ENCODE data around the gene SPON1. TPM values are rescaled to one million over a fixed set of nuclear protein-coding genes. Genes with fewer than 3 reads are reported as not detected.

SPON1 gene
- total and polyA plus RNA-seq, 8 donors, result 0.83 to 17.5 (median 1.7) TPM

DNA sequence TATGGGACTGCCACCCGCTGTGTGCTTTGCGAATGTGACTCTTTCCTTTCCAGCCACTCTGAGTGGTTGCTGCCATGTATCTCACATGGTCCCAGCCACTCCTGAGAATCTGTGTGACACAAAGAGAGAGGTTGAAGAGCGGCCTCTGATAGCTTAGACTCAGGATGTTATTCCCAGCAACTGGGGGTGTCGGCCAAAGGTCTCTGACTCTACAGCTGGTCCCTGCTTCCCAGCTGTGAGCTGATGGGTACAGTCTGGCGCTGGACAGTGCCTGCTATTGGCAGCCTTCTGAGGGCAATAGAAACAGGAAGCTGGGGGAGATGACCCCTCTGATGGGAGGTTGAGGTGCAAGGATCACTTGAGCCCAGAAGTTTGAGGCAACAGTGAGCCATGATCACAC is 291.3 kb downstream of the SPON1 start:
- Histone ChIP-seq H3K36me3 (no peaks in the 10 kb centered on the region), H3K9me3 (no peaks in the 10 kb centered on the region), H3K27me3 (no peaks in the 10 kb centered on the region), H3K4me1 (no peaks in the 10 kb centered on the region), H3K27ac (no peak overlapping the region), H3K4me3 (no peak overlapping the region)
- intact Hi-C loops (cut with DNase I), result no loop called here
- no peak for ATAC-seq
- FAIRE-seq, result no peak
- DNase-seq, result no peak
- TF ChIP-seq, protein P1, sequence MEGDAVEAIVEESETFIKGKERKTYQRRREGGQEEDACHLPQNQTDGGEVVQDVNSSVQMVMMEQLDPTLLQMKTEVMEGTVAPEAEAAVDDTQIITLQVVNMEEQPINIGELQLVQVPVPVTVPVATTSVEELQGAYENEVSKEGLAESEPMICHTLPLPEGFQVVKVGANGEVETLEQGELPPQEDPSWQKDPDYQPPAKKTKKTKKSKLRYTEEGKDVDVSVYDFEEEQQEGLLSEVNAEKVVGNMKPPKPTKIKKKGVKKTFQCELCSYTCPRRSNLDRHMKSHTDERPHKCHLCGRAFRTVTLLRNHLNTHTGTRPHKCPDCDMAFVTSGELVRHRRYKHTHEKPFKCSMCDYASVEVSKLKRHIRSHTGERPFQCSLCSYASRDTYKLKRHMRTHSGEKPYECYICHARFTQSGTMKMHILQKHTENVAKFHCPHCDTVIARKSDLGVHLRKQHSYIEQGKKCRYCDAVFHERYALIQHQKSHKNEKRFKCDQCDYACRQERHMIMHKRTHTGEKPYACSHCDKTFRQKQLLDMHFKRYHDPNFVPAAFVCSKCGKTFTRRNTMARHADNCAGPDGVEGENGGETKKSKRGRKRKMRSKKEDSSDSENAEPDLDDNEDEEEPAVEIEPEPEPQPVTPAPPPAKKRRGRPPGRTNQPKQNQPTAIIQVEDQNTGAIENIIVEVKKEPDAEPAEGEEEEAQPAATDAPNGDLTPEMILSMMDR (IDR thresholded peaks at IDR 0.05), result no peak
- WGBS, 2 donors, result 75 to 80% methylated on average over 5 of the region's 5 CpGs

DNA sequence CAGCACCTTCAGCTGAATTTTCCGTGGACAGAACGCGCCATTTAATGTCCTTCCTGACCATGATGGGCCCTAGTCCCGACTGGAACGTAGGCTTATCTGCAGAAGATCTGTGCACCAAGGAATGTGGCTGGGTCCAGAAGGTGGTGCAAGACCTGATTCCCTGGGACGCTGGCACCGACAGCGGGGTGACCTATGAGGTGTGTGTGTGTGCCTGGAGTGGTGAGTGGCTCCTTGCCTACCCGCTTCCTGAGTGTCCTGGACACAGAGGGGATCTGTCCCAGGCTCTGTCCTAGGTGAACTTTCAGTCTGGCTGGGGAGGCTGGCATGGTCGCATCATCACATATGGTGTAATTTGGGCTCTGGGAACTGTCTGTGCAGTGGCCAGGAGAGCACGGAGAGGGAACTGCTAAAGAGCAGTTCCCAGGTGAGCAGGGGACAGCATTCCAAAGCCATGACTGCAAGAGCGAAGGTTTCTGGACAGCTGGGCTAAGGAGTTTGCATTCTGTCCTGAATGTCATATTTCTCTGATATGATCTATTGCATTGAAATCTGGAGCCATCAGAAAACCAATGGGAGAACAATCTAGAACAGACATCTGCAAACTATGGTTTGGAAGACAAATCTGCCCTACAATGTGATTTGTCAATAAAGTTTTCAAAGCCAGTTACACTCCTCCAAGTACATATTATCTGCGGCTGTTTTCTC is 292.2 kb downstream of the SPON1 start:
- WGBS, 2 donors, result 75 to 83% methylated on average over 13 of the region's 13 CpGs
- TF ChIP-seq, protein P1 (IDR thresholded peaks at IDR 0.05), result no peak
- no peak for FAIRE-seq
- no peaks in the 10 kb centered on the region for H3K27me3 ChIP-seq
- H3K9me3 ChIP-seq, result no peaks in the 10 kb centered on the region
- H3K4me3 ChIP-seq, result no peak overlapping the region
- H3K36me3 ChIP-seq, result no peaks in the 10 kb centered on the region
- intact Hi-C loops (cut with DNase I), result no loop called here
- H3K4me1 ChIP-seq, result no peaks in the 10 kb centered on the region
- no peak for ATAC-seq
- H3K27ac ChIP-seq, result no peak overlapping the region
- no peak for DNase-seq

DNA sequence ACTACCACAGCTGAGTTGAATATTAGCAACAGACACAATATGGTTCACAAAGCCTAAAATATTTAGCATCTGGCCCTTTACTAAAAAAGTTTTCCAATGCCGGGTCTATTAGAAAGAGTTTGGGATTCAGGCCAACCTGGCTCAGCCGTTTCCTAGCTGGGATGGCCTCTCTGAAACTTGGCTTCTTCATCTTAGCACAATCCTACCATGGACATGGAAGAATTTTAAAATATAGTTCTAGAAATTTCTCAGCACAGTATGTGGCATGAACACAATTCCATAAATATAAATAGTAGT is 292.7 kb downstream of the SPON1 start:
- Histone ChIP-seq H3K4me1 (no peaks in the 10 kb centered on the region), H3K27ac (no peak overlapping the region), H3K4me3 (no peak overlapping the region), H3K27me3 (no peaks in the 10 kb centered on the region), H3K36me3 (no peaks in the 10 kb centered on the region), H3K9me3 (no peaks in the 10 kb centered on the region)
- 18 to 19% methylated on average over 2 of the region's 2 CpGs for WGBS, 2 donors
- FAIRE-seq (no peak), ATAC-seq (no peak), DNase-seq (no peak)
- intact Hi-C loops (cut with DNase I), result no loop called here
- TF ChIP-seq, protein P1 (IDR thresholded peaks at IDR 0.05), result no peak

DNA sequence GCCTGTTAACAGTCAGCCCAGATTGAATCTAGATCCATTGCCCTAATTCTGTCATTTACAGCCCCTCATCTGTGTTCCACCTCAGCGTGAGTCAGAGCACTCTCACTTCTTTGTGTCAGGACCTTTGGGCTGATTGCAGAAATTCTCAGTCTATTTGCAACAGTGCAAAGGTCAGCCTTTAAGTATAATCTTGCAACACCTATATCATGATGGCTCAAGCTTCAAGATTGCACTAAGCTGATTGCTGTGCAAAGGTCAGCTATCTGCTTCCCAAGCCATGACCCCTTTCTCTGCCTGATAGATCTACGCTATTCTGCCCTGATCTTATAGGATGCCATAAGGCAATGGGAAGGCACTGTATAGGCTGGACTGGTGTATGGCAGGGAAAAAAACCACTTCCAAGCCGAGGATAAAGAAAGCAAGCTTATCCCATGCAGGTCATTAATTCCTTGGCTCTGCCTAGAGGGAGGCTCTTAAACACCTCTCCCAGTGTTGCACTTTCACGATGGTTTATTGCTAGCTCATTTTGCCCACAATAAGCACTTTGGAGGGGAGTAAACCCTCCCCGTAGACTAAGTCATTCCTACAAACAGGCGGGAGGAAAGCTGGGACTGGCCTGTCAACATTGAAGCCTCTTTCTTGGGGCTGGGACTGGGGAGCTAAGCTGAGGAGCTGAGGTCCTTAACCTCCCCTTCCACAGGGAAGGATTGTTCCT is 295.9 kb downstream of the SPON1 start:
- 35 to 38% methylated on average over 6 of the region's 6 CpGs for WGBS, 2 donors
- TF ChIP-seq, protein P1 (IDR thresholded peaks at IDR 0.05), result no peak
- ATAC-seq, result peak in 2 of 4 donors; percentile 44 to 49
- Histone ChIP-seq H3K4me1 (no peaks in the 10 kb centered on the region), H3K36me3 (no peaks in the 10 kb centered on the region), H3K4me3 (no peak overlapping the region), H3K27ac (no peak overlapping the region), H3K9me3 (no peaks in the 10 kb centered on the region), H3K27me3 (no peaks in the 10 kb centered on the region)
- intact Hi-C loops (cut with DNase I), result no loop called here
- DNase-seq, result no peak
- no peak for FAIRE-seq

DNA sequence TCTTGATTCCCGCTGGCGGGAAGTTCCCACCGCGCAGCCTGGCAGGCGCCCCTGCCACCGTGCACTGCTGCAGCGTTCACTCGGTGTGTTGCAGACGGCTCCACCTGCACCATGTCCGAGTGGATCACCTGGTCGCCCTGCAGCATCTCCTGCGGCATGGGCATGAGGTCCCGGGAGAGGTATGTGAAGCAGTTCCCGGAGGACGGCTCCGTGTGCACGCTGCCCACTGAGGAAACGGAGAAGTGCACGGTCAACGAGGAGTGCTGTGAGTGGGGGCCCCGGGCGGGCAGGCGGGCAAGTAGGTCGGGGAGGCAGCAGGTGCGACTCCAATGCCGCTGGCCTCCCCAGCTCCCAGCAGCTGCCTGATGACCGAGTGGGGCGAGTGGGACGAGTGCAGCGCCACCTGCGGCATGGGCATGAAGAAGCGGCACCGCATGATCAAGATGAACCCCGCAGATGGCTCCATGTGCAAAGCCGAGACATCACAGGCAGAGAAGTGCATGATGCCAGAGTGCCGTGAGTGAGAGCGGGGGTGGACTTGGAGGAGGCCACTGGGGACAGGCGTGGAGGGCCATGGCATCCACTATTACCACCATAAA is 296.8 kb downstream of the SPON1 start:
- Histone ChIP-seq H3K4me1 (no peaks in the 10 kb centered on the region), H3K27ac (no peak overlapping the region), H3K36me3 (no peaks in the 10 kb centered on the region), H3K27me3 (no peaks in the 10 kb centered on the region), H3K9me3 (no peaks in the 10 kb centered on the region), H3K4me3 (no peak overlapping the region)
- DNase-seq, result peak in 1 of 6 donors; percentile 52
- WGBS, 2 donors, result 32 to 46% methylated on average over 38 of the region's 38 CpGs
- no peak for ATAC-seq
- FAIRE-seq, result no peak
- TF ChIP-seq, protein P1 (IDR thresholded peaks at IDR 0.05), result no peak
- intact Hi-C loops (cut with DNase I), result no loop called here

All from pancreas (tissue), 10 donors.